Smooth muscle cell (in vitro differentiated cells): ENCODE data around the gene PAPSS2. TPM values are rescaled to one million over a fixed set of nuclear protein-coding genes. Genes with fewer than 3 reads are reported as not detected.
"Not testable (repeated sequence)": the region's sequence is repeated elsewhere in the genome, so short reads cannot be mapped to it uniquely, and the experiment has no call there.

ENCODE experiments used
- DNase-seq: peaks from one replicate; lab custom pipeline; 2025; ENCODE audit not compliant: unreplicated experiment; lab: John Stamatoyannopoulos, UW
- H2AFZ ChIP-seq: fragments of 200-600 bp; sonication (generic); 2 replicates; pipeline ENCODE4 v1.6.0; 2016; ENCODE audit warnings: antibody characterized with exemption, low read depth, mild to moderate bottlenecking
- H3F3A ChIP-seq: fragments of 200-600 bp; sonication (generic); 2 replicates; pipeline ENCODE4 v1.6.0; 2017; ENCODE audit warnings: antibody characterized with exemption, low read depth
- H3K27ac ChIP-seq: fragments of 200-600 bp; sonication (generic); 2 replicates; pipeline ENCODE4 v1.5.1; 2016; ENCODE audit warnings: low read depth, mild to moderate bottlenecking
- H3K27me3 ChIP-seq: fragments of 200-600 bp; sonication (generic); 2 replicates; pipeline ENCODE4 v1.6.1; 2016; ENCODE audit warnings: low read depth, mild to moderate bottlenecking
- H3K36me3 ChIP-seq: fragments of 200-600 bp; sonication (generic); 2 replicates; pipeline ENCODE4 v1.5.1; 2016; ENCODE audit warnings: low read depth
- H3K4me1 ChIP-seq: fragments of 200-600 bp; sonication (generic); 2 replicates; pipeline ENCODE4 v1.5.1; 2016; ENCODE audit warnings: low read depth
- H3K4me2 ChIP-seq: fragments of 200-600 bp; sonication (generic); 2 replicates; pipeline ENCODE4 v1.6.0; 2016; ENCODE audit warnings: mild to moderate bottlenecking
- H3K4me3 ChIP-seq: fragments of 200-600 bp; sonication (generic); 2 replicates; pipeline ENCODE4 v1.5.1; 2016; ENCODE audit warnings: mild to moderate bottlenecking
- H3K79me2 ChIP-seq: fragments of 200-600 bp; sonication (generic); 2 replicates; pipeline ENCODE4 v1.6.0; 2016; ENCODE audit warnings: low read depth, mild to moderate bottlenecking
- H3K9ac ChIP-seq: fragments of 200-600 bp; sonication (generic); 2 replicates; pipeline ENCODE4 v1.6.0; 2016; ENCODE audit warnings: low read depth
- H3K9me3 ChIP-seq: fragments of 200-600 bp; sonication (generic); replicated peaks from 2 replicates; pipeline ENCODE4 v1.5.1; 2016; ENCODE audit warnings: low read depth
- H4K20me1 ChIP-seq: fragments of 200-600 bp; sonication (generic); 2 replicates; pipeline ENCODE4 v1.6.0; 2016; ENCODE audit warnings: low read depth
- CTCF ChIP-seq: fragments of 200-600 bp; sonication (generic); IDR thresholded peaks from 2 replicates; pipeline ENCODE4 v1.5.1; 2017; ENCODE audit warnings: borderline replicate concordance, mild to moderate bottlenecking, antibody characterized with exemption; ENCODE audit not compliant: insufficient read depth, poor library complexity, severe bottlenecking
- WGBS: methylation state at CpG from one replicate; pipeline ENCODE4 v1.1.7; 2016; ENCODE audit warnings: low lambda C conversion rate; 5-methylcytosine and 5-hydroxymethylcytosine counted together
- polyA plus RNA-seq: library from polyadenylated mRNA; unstranded; fragments of >200 nt; fragmentation: Nextera tagmentation; extraction: Ambion mirVana; gene quantifications from 2 replicates; pipeline ENCODE4 v1.2.1, GENCODE V29; 2016
- total RNA-seq: library from RNA; depleted of rRNA; stranded (reverse); fragments of >200 nt; gene quantifications from 2 replicates; pipeline ENCODE4 v1.2.3, GENCODE V29; 2014

PAPSS2 gene
- total RNA-seq: 89.2 and 105 TPM in 2 replicates
- 77.0 and 96.1 TPM in 2 replicates for polyA plus RNA-seq

GRCh38 chr10:87659571-87660483, at the start of gene PAPSS2:
TSS of gene PAPSS2 (plus strand) at chr10:87659878. CDS start at chr10:87659982, 104 bp downstream.
- H3K27ac ChIP-seq: peak within 1 kb of the TSS; percentile 98
- H3K4me3 ChIP-seq: peak within 1 kb of the TSS; percentile 92
- peaks cover 25% of the 10 kb centered on the region for H3F3A ChIP-seq
- H4K20me1 ChIP-seq: peaks cover 10% of the 10 kb centered on the region
- peak; percentile 23 for TF ChIP-seq CTCF
- WGBS: under 1% methylated on average over 63 of the region's 82 CpGs
- DNase-seq: peak; percentile 76
- no peaks in the 10 kb centered on the region for H3K36me3 ChIP-seq
- H3K4me2 ChIP-seq: peak within 1 kb of the TSS; percentile 94
- H2AFZ ChIP-seq: peak within 1 kb of the TSS; percentile 26
- H3K4me1 ChIP-seq: peaks cover 9% of the 10 kb centered on the region
- H3K27me3 ChIP-seq: no peaks in the 10 kb centered on the region
- H3K79me2 ChIP-seq: peaks cover 38% of the 10 kb centered on the region
- no peaks in the 10 kb centered on the region for H3K9me3 ChIP-seq
- H3K9ac ChIP-seq: peak within 1 kb of the TSS; percentile 89

- not testable (repeated sequence) for H3K4me1 ChIP-seq, H3K36me3 ChIP-seq, H3K27me3 ChIP-seq, H3K79me2 ChIP-seq, H3K9ac ChIP-seq, H3K4me3 ChIP-seq, DNase-seq, H2AFZ ChIP-seq, H3K4me2 ChIP-seq, H3F3A ChIP-seq, H3K9me3 ChIP-seq, H4K20me1 ChIP-seq, H3K27ac ChIP-seq
- 91% methylated on average over 2 of the region's 2 CpGs for WGBS
Measured at GRCh38 chr10:87611341-87611740, 48.3 kb upstream of the PAPSS2 start.

- H3K36me3 ChIP-seq: no peaks in the 10 kb centered on the region
- no peak for TF ChIP-seq CTCF
- no peak overlapping the region for H3K4me2 ChIP-seq
- H3F3A ChIP-seq: no peaks in the 10 kb centered on the region
- no peak for DNase-seq
- H2AFZ ChIP-seq: no peak overlapping the region
- no peaks in the 10 kb centered on the region for H3K9me3 ChIP-seq
- no peak overlapping the region for H3K9ac ChIP-seq
- H3K27ac ChIP-seq: no peak overlapping the region
- no peaks in the 10 kb centered on the region for H4K20me1 ChIP-seq
- H3K27me3 ChIP-seq: no peaks in the 10 kb centered on the region
- WGBS: 95% methylated on average over 2 of the region's 2 CpGs
- no peaks in the 10 kb centered on the region for H3K4me1 ChIP-seq
- H3K4me3 ChIP-seq: no peak overlapping the region
- no peaks in the 10 kb centered on the region for H3K79me2 ChIP-seq
Measured at GRCh38 chr10:87612115-87612514, 47.6 kb upstream of the PAPSS2 start.

GRCh38 chr10:87613751-87614150, 45.9 kb upstream of the PAPSS2 start:
- Histone ChIP-seq H3K36me3 (no peaks in the 10 kb centered on the region), H3K4me1 (no peaks in the 10 kb centered on the region), H4K20me1 (no peaks in the 10 kb centered on the region), H2AFZ (no peak overlapping the region), H3K4me2 (no peak overlapping the region), H3K9me3 (no peaks in the 10 kb centered on the region), H3K27me3 (no peaks in the 10 kb centered on the region), H3K27ac (no peak overlapping the region), H3F3A (no peaks in the 10 kb centered on the region), H3K79me2 (no peaks in the 10 kb centered on the region), H3K9ac (no peak overlapping the region), H3K4me3 (no peak overlapping the region)
- DNase-seq: no peak
- TF ChIP-seq CTCF: no peak
- 94% methylated on average over 2 of the region's 2 CpGs for WGBS
